ENCODE results near the gene ERCC3. TPM values are rescaled to one million over a fixed set of nuclear protein-coding genes. Genes with fewer than 3 reads are reported as not detected.

Gene ERCC3
- total RNA-seq, 1 donor from 2014 or later, result 45.1 TPM

DNA sequence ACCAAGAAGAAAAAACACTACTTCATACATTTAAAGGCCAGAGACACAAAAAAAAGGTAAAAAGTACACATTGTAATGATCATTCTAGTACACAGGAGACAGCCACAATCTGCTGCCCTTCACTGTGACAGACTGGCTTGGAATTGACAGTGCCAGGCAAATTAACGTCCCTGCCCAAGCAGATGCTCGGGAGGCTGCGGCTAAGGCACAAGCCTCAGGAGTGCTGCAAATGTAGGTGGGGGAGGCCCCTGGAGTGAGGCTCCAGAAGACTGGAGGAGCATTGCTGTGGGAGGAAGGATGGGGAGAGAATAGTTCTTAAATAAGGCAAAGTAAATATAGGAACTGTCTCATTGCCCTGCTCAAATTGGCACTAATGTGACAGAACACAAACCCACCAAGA, 18.6 kb downstream of the ERCC3 start:
- peaks cover 68% of the 10 kb centered on the region for H3K36me3 Mint-ChIP-seq (ENCODE audit: low read depth, unreplicated experiment)

DNA sequence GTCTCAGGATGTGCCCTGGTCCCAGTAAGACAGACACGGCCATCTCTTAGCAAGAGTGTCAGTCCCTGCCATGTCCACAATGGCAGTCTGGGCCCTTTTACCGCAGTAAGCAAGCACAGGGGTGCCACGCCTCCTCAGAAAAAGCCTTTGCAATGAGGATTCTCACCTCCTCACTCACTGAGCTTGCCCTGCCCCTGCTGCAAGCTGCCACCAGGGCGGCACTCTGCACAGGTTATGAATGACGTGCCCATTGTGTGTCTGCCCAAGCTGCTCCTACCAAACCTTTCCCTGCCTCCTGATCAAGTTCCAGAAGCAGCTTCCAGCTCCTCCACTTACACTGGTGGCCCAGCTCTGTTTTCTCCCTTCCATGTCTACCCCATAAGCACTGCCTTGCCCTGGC, 23.3 kb downstream of the ERCC3 start:
- no peak for DNase-seq (ENCODE audit: low spot score)
- H3K9me3 Mint-ChIP-seq (ENCODE audit: unreplicated experiment), result no peaks in the 10 kb centered on the region
- no peaks in the 10 kb centered on the region for H3K27me3 Mint-ChIP-seq (ENCODE audit: unreplicated experiment)
- H3K4me1 Mint-ChIP-seq (ENCODE audit: unreplicated experiment), result no peaks in the 10 kb centered on the region
- H3K36me3 Mint-ChIP-seq (ENCODE audit: low read depth, unreplicated experiment), result peaks cover 63% of the 10 kb centered on the region
- TF ChIP-seq, protein P1, sequence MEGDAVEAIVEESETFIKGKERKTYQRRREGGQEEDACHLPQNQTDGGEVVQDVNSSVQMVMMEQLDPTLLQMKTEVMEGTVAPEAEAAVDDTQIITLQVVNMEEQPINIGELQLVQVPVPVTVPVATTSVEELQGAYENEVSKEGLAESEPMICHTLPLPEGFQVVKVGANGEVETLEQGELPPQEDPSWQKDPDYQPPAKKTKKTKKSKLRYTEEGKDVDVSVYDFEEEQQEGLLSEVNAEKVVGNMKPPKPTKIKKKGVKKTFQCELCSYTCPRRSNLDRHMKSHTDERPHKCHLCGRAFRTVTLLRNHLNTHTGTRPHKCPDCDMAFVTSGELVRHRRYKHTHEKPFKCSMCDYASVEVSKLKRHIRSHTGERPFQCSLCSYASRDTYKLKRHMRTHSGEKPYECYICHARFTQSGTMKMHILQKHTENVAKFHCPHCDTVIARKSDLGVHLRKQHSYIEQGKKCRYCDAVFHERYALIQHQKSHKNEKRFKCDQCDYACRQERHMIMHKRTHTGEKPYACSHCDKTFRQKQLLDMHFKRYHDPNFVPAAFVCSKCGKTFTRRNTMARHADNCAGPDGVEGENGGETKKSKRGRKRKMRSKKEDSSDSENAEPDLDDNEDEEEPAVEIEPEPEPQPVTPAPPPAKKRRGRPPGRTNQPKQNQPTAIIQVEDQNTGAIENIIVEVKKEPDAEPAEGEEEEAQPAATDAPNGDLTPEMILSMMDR (IDR thresholded peaks at IDR 0.05; ENCODE audit: unreplicated experiment), result no peak
- peak overlapping the region; percentile 66 for H3K4me3 Mint-ChIP-seq (ENCODE audit: unreplicated experiment)
- no peak overlapping the region for H3K27ac Mint-ChIP-seq (ENCODE audit: unreplicated experiment)

More for the DNA sequence above, 18.6 kb downstream of the ERCC3 start:
- Mint-ChIP-seq H3K27ac (ENCODE audit: unreplicated experiment) (no peak overlapping the region), H3K27me3 (ENCODE audit: unreplicated experiment) (no peaks in the 10 kb centered on the region), H3K4me1 (ENCODE audit: unreplicated experiment) (no peaks in the 10 kb centered on the region), H3K4me3 (ENCODE audit: unreplicated experiment) (no peak overlapping the region), H3K9me3 (ENCODE audit: unreplicated experiment) (no peaks in the 10 kb centered on the region)
- DNase-seq (ENCODE audit: low spot score), result no peak
- TF ChIP-seq, protein P1 (IDR thresholded peaks at IDR 0.05; ENCODE audit: unreplicated experiment), result no peak

DNA sequence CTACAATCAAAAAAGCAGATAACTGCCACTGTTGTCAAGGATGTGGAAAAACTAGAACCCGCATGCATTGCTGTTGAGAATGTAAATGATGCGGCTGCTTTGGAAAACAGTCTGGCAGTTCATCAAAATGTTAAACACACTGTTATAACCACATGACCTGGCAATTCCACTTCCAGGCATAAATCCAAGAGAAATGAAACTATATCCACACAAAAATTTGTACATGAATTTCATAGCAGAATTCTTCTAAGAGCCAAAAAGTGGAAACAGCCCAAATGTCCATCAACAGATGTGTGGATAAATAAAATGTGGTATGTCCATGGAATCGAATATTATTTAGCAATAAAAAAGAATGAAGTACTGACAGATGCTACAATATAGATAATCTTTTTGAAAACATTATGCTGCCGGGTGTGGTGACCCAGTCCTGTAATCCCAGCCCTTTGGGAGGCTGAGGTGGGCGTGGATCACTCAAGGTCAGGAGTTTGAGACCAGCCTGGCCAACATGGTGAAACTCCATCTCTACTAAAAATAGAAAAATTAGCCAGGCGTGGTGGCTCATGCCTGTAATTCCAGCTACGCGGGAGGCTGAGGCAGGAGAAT, 32.0 kb downstream of the ERCC3 start:
- Mint-ChIP-seq H3K27me3 (ENCODE audit: unreplicated experiment) (peaks cover 2% of the 10 kb centered on the region), H3K27ac (ENCODE audit: unreplicated experiment) (peak overlapping the region; percentile 52), H3K36me3 (ENCODE audit: low read depth, unreplicated experiment) (peaks cover 46% of the 10 kb centered on the region), H3K9me3 (ENCODE audit: unreplicated experiment) (no peaks in the 10 kb centered on the region), H3K4me3 (ENCODE audit: unreplicated experiment) (no peak overlapping the region), H3K4me1 (ENCODE audit: unreplicated experiment) (peaks cover 2% of the 10 kb centered on the region)
- no peak for DNase-seq (ENCODE audit: low spot score)
- TF ChIP-seq, protein P1 (IDR thresholded peaks at IDR 0.05; ENCODE audit: unreplicated experiment), result no peak

DNA sequence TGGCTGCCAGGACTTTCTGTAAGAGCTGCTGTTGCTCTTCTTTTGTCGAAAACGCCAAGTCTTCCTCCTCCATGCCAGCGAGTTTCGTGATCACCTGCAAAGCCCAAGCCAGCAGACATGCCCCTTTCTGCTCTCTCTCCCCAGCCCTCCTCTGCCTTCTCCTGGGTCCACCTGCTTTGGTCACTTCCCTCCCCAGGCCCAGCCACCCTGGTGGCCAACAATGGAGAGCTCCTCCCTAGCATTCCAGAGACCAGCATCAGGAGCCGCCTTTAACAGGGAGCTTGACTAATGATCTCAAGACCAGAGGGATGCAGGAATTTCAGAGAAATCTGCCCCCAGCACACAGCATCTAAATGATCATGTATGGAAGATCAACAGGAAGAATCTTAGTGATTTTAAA, 34.6 kb downstream of the ERCC3 start:
- Mint-ChIP-seq H3K4me3 (ENCODE audit: unreplicated experiment) (peak overlapping the region; percentile 68), H3K4me1 (ENCODE audit: unreplicated experiment) (peaks cover 17% of the 10 kb centered on the region), H3K9me3 (ENCODE audit: unreplicated experiment) (no peaks in the 10 kb centered on the region), H3K36me3 (ENCODE audit: low read depth, unreplicated experiment) (peaks cover 44% of the 10 kb centered on the region), H3K27ac (ENCODE audit: unreplicated experiment) (no peak overlapping the region), H3K27me3 (ENCODE audit: unreplicated experiment) (peaks cover 1% of the 10 kb centered on the region)
- TF ChIP-seq, protein P1 (IDR thresholded peaks at IDR 0.05; ENCODE audit: unreplicated experiment), result no peak
- DNase-seq (ENCODE audit: low spot score), result no peak

DNA sequence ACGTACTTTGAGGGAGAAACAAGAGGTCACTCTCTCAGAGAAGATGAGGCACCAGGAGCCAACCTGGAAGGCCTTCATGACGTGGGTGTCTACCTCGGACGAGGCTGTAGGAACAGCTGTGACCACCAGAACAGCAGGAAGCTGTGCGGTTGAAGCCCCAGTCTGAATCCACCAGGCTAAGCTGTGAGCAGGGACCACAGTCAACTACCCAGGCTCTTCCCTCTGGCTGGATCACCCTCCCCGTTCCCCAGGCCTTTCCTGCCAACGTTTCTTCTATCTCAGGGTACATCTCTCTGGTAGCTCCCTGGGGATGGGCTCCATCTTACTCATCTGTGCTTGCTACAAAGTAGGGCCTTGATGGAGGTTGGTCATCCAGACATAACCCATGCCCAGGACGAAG, 37.1 kb downstream of the ERCC3 start:
- Mint-ChIP-seq H3K27ac (ENCODE audit: unreplicated experiment) (no peak overlapping the region), H3K4me1 (ENCODE audit: unreplicated experiment) (peaks cover 17% of the 10 kb centered on the region), H3K36me3 (ENCODE audit: low read depth, unreplicated experiment) (peaks cover 44% of the 10 kb centered on the region), H3K9me3 (ENCODE audit: unreplicated experiment) (no peaks in the 10 kb centered on the region), H3K27me3 (ENCODE audit: unreplicated experiment) (peaks cover 1% of the 10 kb centered on the region), H3K4me3 (ENCODE audit: unreplicated experiment) (peak overlapping the region; percentile 18)
- TF ChIP-seq, protein P1 (IDR thresholded peaks at IDR 0.05; ENCODE audit: unreplicated experiment), result no peak
- DNase-seq (ENCODE audit: low spot score), result no peak
